ENCODE measurements around the gene GALNT15. TPM values are rescaled to one million over a fixed set of nuclear protein-coding genes. Genes with fewer than 3 reads are reported as not detected.

Gene GALNT15
- polyA plus RNA-seq, 2 donors: 2.8 to 7.9 TPM

DNA sequence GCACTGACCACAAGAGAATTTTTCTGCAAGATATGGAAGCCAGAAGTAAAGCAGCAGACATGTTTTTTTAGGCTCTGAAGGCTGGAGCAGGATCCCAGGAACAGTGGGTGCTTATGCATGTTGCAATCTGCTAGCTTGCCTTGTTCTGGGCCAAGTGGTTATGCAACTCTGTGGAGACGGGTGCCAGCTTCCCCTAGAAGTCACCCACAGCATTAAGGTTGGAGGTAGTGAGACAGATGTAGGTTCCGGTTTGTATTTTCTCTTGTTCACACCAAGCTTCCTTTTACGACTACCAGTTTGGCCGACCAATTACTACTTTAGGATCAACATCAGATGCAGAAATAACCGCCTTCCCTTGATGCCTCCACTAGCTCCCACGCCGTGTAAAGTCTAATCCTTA, 79.1 kb downstream of the GALNT15 start:
- H3K27ac ChIP-seq (ENCODE audit: low read depth in 2 of 2, low read length in 1 of 2): no peak overlapping the region
- 77 to 78% methylated on average over 7 of the region's 7 CpGs for WGBS, 2 donors

GRCh38 chr3:16254916-16255315, 80.4 kb downstream of the GALNT15 start:
- Histone ChIP-seq H3K4me3 (ENCODE audit: low read depth in 1 of 2, low read length in 2 of 2) (no peak overlapping the region), H3K27me3 (ENCODE audit: control insufficient read depth in 1 of 2, insufficient read depth in 2 of 2, low read length in 2 of 2) (no peaks in the 10 kb centered on the region), H3K4me1 (ENCODE audit: control insufficient read depth in 2 of 2, insufficient read depth in 2 of 2, low read length in 1 of 2) (peaks cover 0 to 3% of the 10 kb centered on the region in 2 donors), H3K27ac (ENCODE audit: low read depth in 2 of 2, low read length in 1 of 2) (no peak overlapping the region), H3K9me3 (ENCODE audit: control insufficient read depth in 2 of 2, insufficient read depth in 1 of 2, low read depth in 1 of 2, low read length in 1 of 2) (no peaks in the 10 kb centered on the region), H3K36me3 (ENCODE audit: control insufficient read depth in 2 of 2, insufficient read depth in 2 of 2, low read length in 1 of 2) (peaks cover 0 to 6% of the 10 kb centered on the region in 2 donors)
- WGBS, 2 donors: 76% methylated on average over 5 of the region's 5 CpGs

More for the DNA sequence above, 79.1 kb downstream of the GALNT15 start:
- no peak overlapping the region for H3K4me3 ChIP-seq (ENCODE audit: low read depth in 1 of 2, low read length in 2 of 2)
- H3K4me1 ChIP-seq (ENCODE audit: control insufficient read depth in 2 of 2, insufficient read depth in 2 of 2, low read length in 1 of 2): peaks cover 0 to 3% of the 10 kb centered on the region in 2 donors
- no peaks in the 10 kb centered on the region for H3K9me3 ChIP-seq (ENCODE audit: control insufficient read depth in 2 of 2, insufficient read depth in 1 of 2, low read depth in 1 of 2, low read length in 1 of 2)
- H3K27me3 ChIP-seq (ENCODE audit: control insufficient read depth in 1 of 2, insufficient read depth in 2 of 2, low read length in 2 of 2): no peaks in the 10 kb centered on the region
- H3K36me3 ChIP-seq (ENCODE audit: control insufficient read depth in 2 of 2, insufficient read depth in 2 of 2, low read length in 1 of 2): no peaks in the 10 kb centered on the region

DNA sequence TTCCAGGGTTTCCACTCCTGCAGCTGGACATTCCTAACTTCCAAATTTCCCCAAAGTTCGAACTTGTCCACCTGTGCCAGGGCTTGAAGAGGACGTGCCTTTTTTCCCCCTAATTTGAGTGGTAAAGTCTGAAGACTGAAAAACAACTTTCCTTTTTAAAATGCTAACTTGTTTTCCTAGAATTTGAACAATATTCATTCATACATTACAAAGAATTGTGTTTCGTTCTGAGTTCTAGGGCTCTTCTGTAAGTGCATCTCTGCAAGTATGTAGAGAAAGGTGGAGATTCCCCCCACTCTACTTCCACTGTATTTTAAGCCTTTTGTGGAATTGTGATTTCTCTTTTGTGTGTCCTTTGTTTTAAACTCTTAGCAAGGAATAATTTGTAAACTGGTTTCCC, 80.8 kb downstream of the GALNT15 start:
- H3K36me3 ChIP-seq (ENCODE audit: control insufficient read depth in 2 of 2, insufficient read depth in 2 of 2, low read length in 1 of 2): peaks cover 0 to 6% of the 10 kb centered on the region in 2 donors
- no peaks in the 10 kb centered on the region for H3K27me3 ChIP-seq (ENCODE audit: control insufficient read depth in 1 of 2, insufficient read depth in 2 of 2, low read length in 2 of 2)
- H3K27ac ChIP-seq (ENCODE audit: low read depth in 2 of 2, low read length in 1 of 2): no peak overlapping the region
- no peaks in the 10 kb centered on the region for H3K9me3 ChIP-seq (ENCODE audit: control insufficient read depth in 2 of 2, insufficient read depth in 1 of 2, low read depth in 1 of 2, low read length in 1 of 2)
- H3K4me1 ChIP-seq (ENCODE audit: control insufficient read depth in 2 of 2, insufficient read depth in 2 of 2, low read length in 1 of 2): peaks cover 0 to 3% of the 10 kb centered on the region in 2 donors
- H3K4me3 ChIP-seq (ENCODE audit: low read depth in 1 of 2, low read length in 2 of 2): no peak overlapping the region
- WGBS, 2 donors: 74 to 81% methylated on average over 3 of the region's 3 CpGs

GRCh38 chr3:16255726-16256125, 81.2 kb downstream of the GALNT15 start:
- no peaks in the 10 kb centered on the region for H3K9me3 ChIP-seq (ENCODE audit: control insufficient read depth in 2 of 2, insufficient read depth in 1 of 2, low read depth in 1 of 2, low read length in 1 of 2)
- peaks cover 0 to 3% of the 10 kb centered on the region in 2 donors for H3K4me1 ChIP-seq (ENCODE audit: control insufficient read depth in 2 of 2, insufficient read depth in 2 of 2, low read length in 1 of 2)
- no peaks in the 10 kb centered on the region for H3K27me3 ChIP-seq (ENCODE audit: control insufficient read depth in 1 of 2, insufficient read depth in 2 of 2, low read length in 2 of 2)
- WGBS, 2 donors: 91 to 92% methylated on average over 5 of the region's 5 CpGs
- H3K4me3 ChIP-seq (ENCODE audit: low read depth in 1 of 2, low read length in 2 of 2): no peak overlapping the region
- H3K27ac ChIP-seq (ENCODE audit: low read depth in 2 of 2, low read length in 1 of 2): no peak overlapping the region
- peaks cover 0 to 6% of the 10 kb centered on the region in 2 donors for H3K36me3 ChIP-seq (ENCODE audit: control insufficient read depth in 2 of 2, insufficient read depth in 2 of 2, low read length in 1 of 2)

- H3K36me3 ChIP-seq (ENCODE audit: control insufficient read depth in 2 of 2, insufficient read depth in 2 of 2, low read length in 1 of 2): peaks cover 0 to 6% of the 10 kb centered on the region in 2 donors
- no peaks in the 10 kb centered on the region for H3K9me3 ChIP-seq (ENCODE audit: control insufficient read depth in 2 of 2, insufficient read depth in 1 of 2, low read depth in 1 of 2, low read length in 1 of 2)
- H3K27ac ChIP-seq (ENCODE audit: low read depth in 2 of 2, low read length in 1 of 2): no peak overlapping the region
- H3K27me3 ChIP-seq (ENCODE audit: control insufficient read depth in 1 of 2, insufficient read depth in 2 of 2, low read length in 2 of 2): no peaks in the 10 kb centered on the region
- H3K4me3 ChIP-seq (ENCODE audit: low read depth in 1 of 2, low read length in 2 of 2): no peak overlapping the region
- 88 to 89% methylated on average over 2 of the region's 2 CpGs for WGBS, 2 donors
- peaks cover 0 to 3% of the 10 kb centered on the region in 2 donors for H3K4me1 ChIP-seq (ENCODE audit: control insufficient read depth in 2 of 2, insufficient read depth in 2 of 2, low read length in 1 of 2)
These were observed 82.8 kb downstream of the GALNT15 start for GRCh38 chr3:16257309-16257708.

- Histone ChIP-seq H3K4me3 (ENCODE audit: low read depth in 1 of 2, low read length in 2 of 2) (no peak overlapping the region), H3K36me3 (ENCODE audit: control insufficient read depth in 2 of 2, insufficient read depth in 2 of 2, low read length in 1 of 2) (peaks cover 0 to 6% of the 10 kb centered on the region in 2 donors), H3K4me1 (ENCODE audit: control insufficient read depth in 2 of 2, insufficient read depth in 2 of 2, low read length in 1 of 2) (peaks cover 0 to 3% of the 10 kb centered on the region in 2 donors), H3K9me3 (ENCODE audit: control insufficient read depth in 2 of 2, insufficient read depth in 1 of 2, low read depth in 1 of 2, low read length in 1 of 2) (no peaks in the 10 kb centered on the region), H3K27me3 (ENCODE audit: control insufficient read depth in 1 of 2, insufficient read depth in 2 of 2, low read length in 2 of 2) (no peaks in the 10 kb centered on the region), H3K27ac (ENCODE audit: low read depth in 2 of 2, low read length in 1 of 2) (no peak overlapping the region)
- WGBS, 2 donors: 82 to 86% methylated on average over 5 of the region's 5 CpGs
These were observed 83.7 kb downstream of the GALNT15 start for GRCh38 chr3:16258177-16258576.

DNA sequence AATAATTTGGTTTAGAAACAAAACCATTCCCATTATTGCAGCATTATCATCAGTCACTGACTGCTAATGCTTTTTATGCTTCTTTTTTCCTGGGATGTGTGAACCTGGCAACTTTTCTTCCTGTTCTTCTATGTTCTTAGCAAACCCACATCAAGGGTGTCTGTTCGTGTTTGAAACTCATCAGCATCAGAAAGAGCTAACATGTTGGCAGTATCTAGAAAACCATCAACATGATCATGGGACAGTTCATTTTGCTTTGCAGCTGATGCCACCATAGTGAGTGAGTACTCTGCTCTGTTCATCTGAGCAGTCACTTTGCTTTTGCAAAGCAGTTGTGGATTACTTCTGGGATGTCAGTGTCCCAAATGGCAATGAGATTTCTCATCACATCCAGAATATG, 84.4 kb downstream of the GALNT15 start:
- H3K9me3 ChIP-seq (ENCODE audit: control insufficient read depth in 2 of 2, insufficient read depth in 1 of 2, low read depth in 1 of 2, low read length in 1 of 2): no peaks in the 10 kb centered on the region
- no peak overlapping the region for H3K4me3 ChIP-seq (ENCODE audit: low read depth in 1 of 2, low read length in 2 of 2)
- peaks cover 0 to 6% of the 10 kb centered on the region in 2 donors for H3K36me3 ChIP-seq (ENCODE audit: control insufficient read depth in 2 of 2, insufficient read depth in 2 of 2, low read length in 1 of 2)
- no peak overlapping the region for H3K27ac ChIP-seq (ENCODE audit: low read depth in 2 of 2, low read length in 1 of 2)
- WGBS, 2 donors: 73% methylated on average over 1 of the region's 1 CpG
- H3K27me3 ChIP-seq (ENCODE audit: control insufficient read depth in 1 of 2, insufficient read depth in 2 of 2, low read length in 2 of 2): no peaks in the 10 kb centered on the region
- no peaks in the 10 kb centered on the region for H3K4me1 ChIP-seq (ENCODE audit: control insufficient read depth in 2 of 2, insufficient read depth in 2 of 2, low read length in 1 of 2)

DNA sequence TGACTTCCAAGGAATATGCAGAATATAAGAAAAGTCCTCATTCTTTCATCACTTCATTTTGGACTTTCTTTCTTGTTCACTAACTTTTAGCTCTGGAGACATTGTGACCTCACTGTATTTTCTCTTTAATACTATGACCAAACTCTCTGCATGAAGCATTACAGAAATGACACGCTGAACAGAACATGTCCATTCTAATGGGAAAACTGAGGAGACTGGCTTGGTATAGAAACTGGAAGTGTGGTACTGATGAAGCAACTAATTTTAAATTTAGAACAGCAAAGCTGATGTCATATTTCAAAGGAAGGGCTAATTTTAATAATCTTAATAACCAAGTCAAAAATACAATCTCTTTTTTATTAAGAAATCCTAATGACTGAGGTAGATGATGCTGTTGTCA, 85.6 kb downstream of the GALNT15 start:
- Histone ChIP-seq H3K9me3 (ENCODE audit: control insufficient read depth in 2 of 2, insufficient read depth in 1 of 2, low read depth in 1 of 2, low read length in 1 of 2) (no peaks in the 10 kb centered on the region), H3K4me1 (ENCODE audit: control insufficient read depth in 2 of 2, insufficient read depth in 2 of 2, low read length in 1 of 2) (no peaks in the 10 kb centered on the region), H3K27ac (ENCODE audit: low read depth in 2 of 2, low read length in 1 of 2) (no peak overlapping the region), H3K4me3 (ENCODE audit: low read depth in 1 of 2, low read length in 2 of 2) (no peak overlapping the region), H3K36me3 (ENCODE audit: control insufficient read depth in 2 of 2, insufficient read depth in 2 of 2, low read length in 1 of 2) (peaks cover 0 to 6% of the 10 kb centered on the region in 2 donors), H3K27me3 (ENCODE audit: control insufficient read depth in 1 of 2, insufficient read depth in 2 of 2, low read length in 2 of 2) (no peaks in the 10 kb centered on the region)
- WGBS, 2 donors: 91 to 95% methylated on average over 1 of the region's 1 CpG

DNA sequence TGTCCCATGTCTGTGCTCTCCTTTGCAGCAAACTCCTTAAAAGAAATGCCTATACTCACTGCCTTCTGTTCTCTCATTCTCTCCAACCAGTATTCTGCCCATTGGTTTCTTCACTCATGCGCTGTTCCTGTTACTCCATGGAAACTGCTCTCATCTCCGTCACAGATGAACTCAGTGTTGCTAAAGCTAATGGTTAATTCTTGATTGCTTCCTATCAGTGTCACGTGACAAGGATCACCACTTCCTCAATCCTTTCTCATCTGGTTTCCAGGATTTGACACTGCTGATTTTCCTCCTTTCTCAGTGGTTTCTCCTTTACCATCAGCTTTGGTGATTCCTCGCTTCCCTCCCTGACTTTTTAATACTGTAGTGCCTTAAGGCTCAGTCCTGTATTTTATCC, 87.7 kb downstream of the GALNT15 start:
- no peaks in the 10 kb centered on the region for H3K27me3 ChIP-seq (ENCODE audit: control insufficient read depth in 1 of 2, insufficient read depth in 2 of 2, low read length in 2 of 2)
- WGBS, 2 donors: 74 to 78% methylated on average over 4 of the region's 4 CpGs
- H3K36me3 ChIP-seq (ENCODE audit: control insufficient read depth in 2 of 2, insufficient read depth in 2 of 2, low read length in 1 of 2): peaks cover 0 to 6% of the 10 kb centered on the region in 2 donors
- H3K27ac ChIP-seq (ENCODE audit: low read depth in 2 of 2, low read length in 1 of 2): peak overlapping the region in 1 of 2 donors; percentile 10
- no peak overlapping the region for H3K4me3 ChIP-seq (ENCODE audit: low read depth in 1 of 2, low read length in 2 of 2)
- H3K4me1 ChIP-seq (ENCODE audit: control insufficient read depth in 2 of 2, insufficient read depth in 2 of 2, low read length in 1 of 2): no peaks in the 10 kb centered on the region
- H3K9me3 ChIP-seq (ENCODE audit: control insufficient read depth in 2 of 2, insufficient read depth in 1 of 2, low read depth in 1 of 2, low read length in 1 of 2): no peaks in the 10 kb centered on the region

- Histone ChIP-seq H3K9me3 (ENCODE audit: control insufficient read depth in 2 of 2, insufficient read depth in 1 of 2, low read depth in 1 of 2, low read length in 1 of 2) (no peaks in the 10 kb centered on the region), H3K27ac (ENCODE audit: low read depth in 2 of 2, low read length in 1 of 2) (peak overlapping the region; percentile 80 to 95), H3K27me3 (ENCODE audit: control insufficient read depth in 1 of 2, insufficient read depth in 2 of 2, low read length in 2 of 2) (no peaks in the 10 kb centered on the region), H3K36me3 (ENCODE audit: control insufficient read depth in 2 of 2, insufficient read depth in 2 of 2, low read length in 1 of 2) (no peaks in the 10 kb centered on the region), H3K4me1 (ENCODE audit: control insufficient read depth in 2 of 2, insufficient read depth in 2 of 2, low read length in 1 of 2) (no peaks in the 10 kb centered on the region), H3K4me3 (ENCODE audit: low read depth in 1 of 2, low read length in 2 of 2) (peak overlapping the region; percentile 76 to 84)
- WGBS, 2 donors: 1% methylated on average over 21 of the region's 21 CpGs
These were observed 89.8 kb downstream of the GALNT15 start for GRCh38 chr3:16264174-16264707.

Data from esophagus (tissue), 2 donors.